ENCODE data around the gene NPAT.
"Not testable (repeated sequence)": the region's sequence is repeated elsewhere in the genome, so short reads cannot be mapped to it uniquely, and the experiment has no call there.

NPAT gene

GRCh38 chr11:108148556-108148955 is 73.9 kb downstream of the NPAT start:
- DNase-seq (ENCODE audit: low read depth): no peak

- DNase-seq (ENCODE audit: low read depth): no peak
Measured at GRCh38 chr11:108147150-108147549, 75.3 kb downstream of the NPAT start.

GRCh38 chr11:108144615-108145014 is 77.8 kb downstream of the NPAT start:
- no peak for DNase-seq (ENCODE audit: low read depth)

GRCh38 chr11:108142304-108142703 is 80.1 kb downstream of the NPAT start:
- no peak for DNase-seq (ENCODE audit: low read depth)

- DNase-seq (ENCODE audit: low read depth): no peak
Measured at GRCh38 chr11:108137212-108137611, 85.2 kb downstream of the NPAT start.

GRCh38 chr11:108135845-108136544 is 86.4 kb downstream of the NPAT start:
- DNase-seq (ENCODE audit: low read depth): peak; percentile 27

- not testable (repeated sequence) for DNase-seq (ENCODE audit: low read depth)
Measured at GRCh38 chr11:108132993-108133538, 89.4 kb downstream of the NPAT start.

- no peak for DNase-seq (ENCODE audit: low read depth)
Measured at GRCh38 chr11:108131993-108132392, 90.4 kb downstream of the NPAT start.

- DNase-seq (ENCODE audit: low read depth): no peak
Measured at GRCh38 chr11:108128772-108129171, 93.7 kb downstream of the NPAT start.

- no peak for DNase-seq (ENCODE audit: low read depth)
Measured at GRCh38 chr11:108125096-108125495, 97.3 kb downstream of the NPAT start.

GRCh38 chr11:108122166-108122628 is 100.2 kb downstream of the NPAT start:
- no peak for DNase-seq (ENCODE audit: low read depth)

GRCh38 chr11:108121274-108122155 is 100.9 kb downstream of the NPAT start, which contains the start of gene ACAT1:
TSS of gene ACAT1 (plus strand) at chr11:108121567. CDS start at chr11:108121607, 40 bp downstream.
- DNase-seq (ENCODE audit: low read depth): peak; percentile 77

- DNase-seq (ENCODE audit: low read depth): not testable (repeated sequence)
Measured at GRCh38 chr11:108120936-108121273, 101.5 kb downstream of the NPAT start.

GRCh38 chr11:108117746-108118371 is 104.6 kb downstream of the NPAT start:
- peak; percentile 68 for DNase-seq (ENCODE audit: low read depth)

GRCh38 chr11:108115500-108116140 is 106.8 kb downstream of the NPAT start:
- DNase-seq (ENCODE audit: low read depth): peak; percentile 80

GRCh38 chr11:108112057-108112456 is 110.4 kb downstream of the NPAT start:
- DNase-seq (ENCODE audit: low read depth): no peak

- no peak for DNase-seq (ENCODE audit: low read depth)
Measured at GRCh38 chr11:108111126-108111525, 111.3 kb downstream of the NPAT start.

Data from fibroblast of the conjunctiva (primary cell).